Gastroesophageal sphincter (tissue), 3 donors: Measurements from ENCODE around the gene TMEM198.

Experiments used
- CTCF ChIP-seq, 4 experiments: fragments of 200-600 bp in 2 of 4; fragments of 450-650 bp in 2 of 4; sonication (generic) in 1 of 4; IDR thresholded peaks; one replicate each; pipeline ENCODE4 v1.5.1; 2017 to 2019; ENCODE audit warnings: antibody characterized with exemption in 4 of 4, mild to moderate bottlenecking in 2 of 4, moderate library complexity in 2 of 4
- POLR2A ChIP-seq, 2 donors: fragments of 450-650 bp; IDR thresholded peaks; one replicate each; pipeline ENCODE4 v1.6.1; 2017; ENCODE audit warnings: antibody characterized with exemption in 2 of 2, mild to moderate bottlenecking in 2 of 2, moderate library complexity in 1 of 2

GRCh38 chr2:219592736-219593135 is 48.9 kb downstream of the TMEM198 start:
- TF ChIP-seq CTCF (IDR thresholded peaks at IDR 0.05): no peak
- no peak for TF ChIP-seq POLR2A (IDR thresholded peaks at IDR 0.05)
